ENCODE results near the gene CDKN1A.

GRCh38 chr6:36719126-36719525, 40.6 kb downstream of the CDKN1A start:
- no peak for TF ChIP-seq POLR2A (IDR thresholded peaks at IDR 0.05)
- TF ChIP-seq, protein P1, sequence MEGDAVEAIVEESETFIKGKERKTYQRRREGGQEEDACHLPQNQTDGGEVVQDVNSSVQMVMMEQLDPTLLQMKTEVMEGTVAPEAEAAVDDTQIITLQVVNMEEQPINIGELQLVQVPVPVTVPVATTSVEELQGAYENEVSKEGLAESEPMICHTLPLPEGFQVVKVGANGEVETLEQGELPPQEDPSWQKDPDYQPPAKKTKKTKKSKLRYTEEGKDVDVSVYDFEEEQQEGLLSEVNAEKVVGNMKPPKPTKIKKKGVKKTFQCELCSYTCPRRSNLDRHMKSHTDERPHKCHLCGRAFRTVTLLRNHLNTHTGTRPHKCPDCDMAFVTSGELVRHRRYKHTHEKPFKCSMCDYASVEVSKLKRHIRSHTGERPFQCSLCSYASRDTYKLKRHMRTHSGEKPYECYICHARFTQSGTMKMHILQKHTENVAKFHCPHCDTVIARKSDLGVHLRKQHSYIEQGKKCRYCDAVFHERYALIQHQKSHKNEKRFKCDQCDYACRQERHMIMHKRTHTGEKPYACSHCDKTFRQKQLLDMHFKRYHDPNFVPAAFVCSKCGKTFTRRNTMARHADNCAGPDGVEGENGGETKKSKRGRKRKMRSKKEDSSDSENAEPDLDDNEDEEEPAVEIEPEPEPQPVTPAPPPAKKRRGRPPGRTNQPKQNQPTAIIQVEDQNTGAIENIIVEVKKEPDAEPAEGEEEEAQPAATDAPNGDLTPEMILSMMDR (IDR thresholded peaks at IDR 0.05): no peak
